Thyroid gland (tissue), 4 donors: ENCODE data around the gene SLC6A19.

Source experiments
- CTCF ChIP-seq, 6 experiments: fragments of 200-600 bp in 3 of 6; fragments of 450-650 bp in 3 of 6; sonication (generic) in 3 of 6; IDR thresholded peaks; one replicate each; pipeline ENCODE4 v1.5.1; 2016 to 2019; ENCODE audit warnings: antibody characterized with exemption in 6 of 6, mild to moderate bottlenecking in 2 of 6, inconsistent platforms in 1 of 6, moderate library complexity in 1 of 6
- POLR2A ChIP-seq, 2 donors: fragments of 450-650 bp; IDR thresholded peaks; one replicate each; pipeline ENCODE4 v1.6.1; 2017; ENCODE audit warnings: antibody characterized with exemption in 2 of 2, mild to moderate bottlenecking in 2 of 2, moderate library complexity in 1 of 2

- TF ChIP-seq CTCF (IDR thresholded peaks at IDR 0.05) = no peak
- no peak for TF ChIP-seq POLR2A (IDR thresholded peaks at IDR 0.05)
Measured at GRCh38 chr5:1252681-1253080, 51.3 kb downstream of the SLC6A19 start.
